GM21390 (cell line): Measurements from ENCODE around the gene RNPEPL1.
"Not testable (repeated sequence)": the region's sequence is repeated elsewhere in the genome, so short reads cannot be mapped to it uniquely, and the experiment has no call there.

Experiments
- ATAC-seq: cut with Tn5 transposase; IDR thresholded peaks from one replicate; pipeline ENCODE4 v1.9.1; 2021; ENCODE audit not compliant: unreplicated experiment

Gene RNPEPL1

GRCh38 chr2:240602266-240603050, 34.2 kb downstream of the RNPEPL1 start:
- ATAC-seq, result no peak

GRCh38 chr2:240603081-240603835, 35.0 kb downstream of the RNPEPL1 start:
- ATAC-seq, result no peak

- no peak for ATAC-seq
Measured at GRCh38 chr2:240603846-240604245, 35.6 kb downstream of the RNPEPL1 start.

- ATAC-seq, result no peak
Measured at GRCh38 chr2:240604291-240604938, 36.1 kb downstream of the RNPEPL1 start.

- ATAC-seq, result no peak
Measured at GRCh38 chr2:240604939-240605716, 36.8 kb downstream of the RNPEPL1 start.

- no peak for ATAC-seq
Measured at GRCh38 chr2:240605867-240606743, 37.8 kb downstream of the RNPEPL1 start.

GRCh38 chr2:240611601-240612210, 43.4 kb downstream of the RNPEPL1 start:
- ATAC-seq, result no peak

- no peak for ATAC-seq
Measured at GRCh38 chr2:240613781-240614180, 45.5 kb downstream of the RNPEPL1 start.

- ATAC-seq, result no peak
Measured at GRCh38 chr2:240614391-240614790, 46.1 kb downstream of the RNPEPL1 start.

GRCh38 chr2:240615396-240615795, 47.1 kb downstream of the RNPEPL1 start:
- no peak for ATAC-seq

- ATAC-seq, result no peak
Measured at GRCh38 chr2:240615820-240616547, 47.7 kb downstream of the RNPEPL1 start.

- not testable (repeated sequence) for ATAC-seq
Measured at GRCh38 chr2:240616860-240617666, 48.8 kb downstream of the RNPEPL1 start.

GRCh38 chr2:240618776-240619175, 50.5 kb downstream of the RNPEPL1 start:
- ATAC-seq, result no peak

GRCh38 chr2:240619506-240620148, 51.3 kb downstream of the RNPEPL1 start:
- ATAC-seq, result no peak

- ATAC-seq, result no peak
Measured at GRCh38 chr2:240620149-240620731, 52.0 kb downstream of the RNPEPL1 start.

GRCh38 chr2:240620859-240621258, 52.6 kb downstream of the RNPEPL1 start:
- ATAC-seq, result no peak

GRCh38 chr2:240622060-240622411, 53.8 kb downstream of the RNPEPL1 start:
- ATAC-seq, result no peak
